Neural cell (in vitro differentiated cells): ENCODE data around the gene GPRC5A. TPM values are rescaled to one million over a fixed set of nuclear protein-coding genes. Genes with fewer than 3 reads are reported as not detected.

Experiments used
- H2AFZ ChIP-seq: fragments of 200-600, 300-800 bp; sonication (generic), shearing (Covaris generic); 2 replicates; pipeline ENCODE4 v1.6.0; 2014; ENCODE audit warnings: low read depth, mild to moderate bottlenecking, antibody characterized with exemption, low read length, moderate library complexity
- H3F3A ChIP-seq: fragments of 200-600 bp; shearing (Covaris generic); 2 replicates; pipeline ENCODE4 v1.6.1; 2016; ENCODE audit warnings: mild to moderate bottlenecking, moderate library complexity, mixed read lengths, antibody characterized with exemption, low read length; ENCODE audit not compliant: insufficient read depth, poor library complexity, severe bottlenecking
- H3K27ac ChIP-seq: fragments of 200-600, 300-800 bp; sonication (generic), shearing (Covaris generic); 2 replicates; pipeline ENCODE4 v1.5.1; 2014; ENCODE audit warnings: mild to moderate bottlenecking, low read length, moderate library complexity
- H3K27me3 ChIP-seq: fragments of 300-800, 200-600 bp; sonication (generic), shearing (Covaris generic); 2 replicates; pipeline ENCODE4 v1.6.0; 2014; ENCODE audit warnings: mild to moderate bottlenecking, low read depth, low read length, moderate library complexity; ENCODE audit not compliant: insufficient read depth
- H3K36me3 ChIP-seq: fragments of 300-800, 200-600 bp; sonication (generic), shearing (Covaris generic); 2 replicates; pipeline ENCODE4 v1.5.1; 2014; ENCODE audit warnings: mild to moderate bottlenecking, antibody characterized with exemption, low read length, moderate library complexity; ENCODE audit not compliant: insufficient read depth
- H3K4me2 ChIP-seq: fragments of 300-800, 200-600 bp; sonication (generic), shearing (Covaris generic); 2 replicates; pipeline ENCODE4 v1.6.0; 2014; ENCODE audit warnings: mild to moderate bottlenecking, low read length
- H3K4me3 ChIP-seq: fragments of 300-800, 200-600 bp; sonication (generic), shearing (Covaris generic); 2 replicates; pipeline ENCODE4 v1.5.1; 2014; ENCODE audit warnings: mild to moderate bottlenecking, low read length, moderate library complexity
- H3K79me2 ChIP-seq: fragments of 200-600 bp; shearing (Covaris generic); replicated peaks from 2 replicates; pipeline ENCODE4 v1.6.0; 2014; ENCODE audit warnings: mild to moderate bottlenecking, low read length, moderate library complexity; ENCODE audit not compliant: insufficient read depth
- H3K9ac ChIP-seq: fragments of 300-800, 200-600 bp; sonication (generic), shearing (Covaris generic); 2 replicates; pipeline ENCODE4 v1.6.1; 2016; ENCODE audit warnings: mild to moderate bottlenecking, low read length, mixed read lengths
- H3K9me2 ChIP-seq: fragments of 200-600 bp; shearing (Covaris generic); 2 replicates; pipeline ENCODE4 v1.6.1; 2016; ENCODE audit warnings: mild to moderate bottlenecking, low read length, mixed read lengths; ENCODE audit not compliant: insufficient read depth
- H3K9me3 ChIP-seq: fragments of 200-600, 300-800 bp; sonication (generic), shearing (Covaris generic); 2 replicates; pipeline ENCODE4 v1.6.1; 2016; ENCODE audit warnings: mild to moderate bottlenecking, mixed run types, low read length, moderate library complexity, mixed read lengths
- H4K20me1 ChIP-seq: fragments of 200-600 bp; shearing (Covaris generic); 2 replicates; pipeline ENCODE4 v1.6.1; 2016; ENCODE audit warnings: mild to moderate bottlenecking, mixed run types; ENCODE audit not compliant: insufficient read depth
- CTCF ChIP-seq: fragments of 450-650 bp; IDR thresholded peaks from 2 replicates; pipeline ENCODE4 v1.5.1; 2014; ENCODE audit warnings: antibody characterized with exemption, mild to moderate bottlenecking, moderate library complexity; ENCODE audit not compliant: poor library complexity, severe bottlenecking
- EP300 ChIP-seq: fragments of 450-650 bp; conservative IDR thresholded peaks from 2 replicates; pipeline ENCODE4 v1.6.1; 2014; ENCODE audit warnings: antibody characterized with exemption, mild to moderate bottlenecking, moderate library complexity; ENCODE audit not compliant: poor library complexity, severe bottlenecking
- EZH2 ChIP-seq: fragments of 200-600, 300-800 bp; shearing (Covaris generic), sonication (generic); IDR thresholded peaks from 2 replicates; pipeline ENCODE4 v1.6.1; 2014; ENCODE audit warnings: antibody characterized with exemption, low read length, borderline replicate concordance, mild to moderate bottlenecking; ENCODE audit not compliant: insufficient read depth, poor library complexity, severe bottlenecking
- MXI1 ChIP-seq: fragments of 450-650 bp; conservative IDR thresholded peaks from 2 replicates; pipeline ENCODE4 v1.6.1; 2014; ENCODE audit warnings: antibody characterized with exemption, mild to moderate bottlenecking; ENCODE audit not compliant: poor library complexity, severe bottlenecking
- POLR2AphosphoS5 ChIP-seq: IDR thresholded peaks from 2 replicates; pipeline ENCODE4 v1.6.1; 2012
- RAD21 ChIP-seq: fragments of 450-650 bp; conservative IDR thresholded peaks from 2 replicates; pipeline ENCODE4 v1.6.1; 2014; ENCODE audit warnings: antibody characterized with exemption, mild to moderate bottlenecking, moderate library complexity
- REST ChIP-seq: IDR thresholded peaks from 2 replicates; pipeline ENCODE4 v1.6.1; 2012; ENCODE audit warnings: borderline replicate concordance
- SMC3 ChIP-seq: fragments of 450-650 bp; conservative IDR thresholded peaks from 2 replicates; pipeline ENCODE4 v1.6.1; 2014; ENCODE audit warnings: antibody characterized with exemption, mild to moderate bottlenecking, moderate library complexity; ENCODE audit not compliant: poor library complexity
- TAF1 ChIP-seq: IDR thresholded peaks from 2 replicates; pipeline ENCODE4 v1.6.1; 2012; ENCODE audit warnings: low read depth
- polyA plus RNA-seq: library from polyadenylated mRNA; depleted of rRNA; stranded (reverse); fragments of >200 nt; gene quantifications from 2 replicates; pipeline ENCODE4 v1.2.3, GENCODE V29; 2014

Gene GPRC5A
- polyA plus RNA-seq, 1 donor from 2014 or later = 0.09 TPM

- H3K27me3 ChIP-seq = peaks cover 22% of the 10 kb centered on the region
- H3K36me3 ChIP-seq = no peaks in the 10 kb centered on the region
- H3K9ac ChIP-seq = no peak overlapping the region
- no peak overlapping the region for H3K4me2 ChIP-seq
- H2AFZ ChIP-seq = no peak overlapping the region
- no peaks in the 10 kb centered on the region for H4K20me1 ChIP-seq
- H3K79me2 ChIP-seq = no peaks in the 10 kb centered on the region
- no peaks in the 10 kb centered on the region for H3K9me2 ChIP-seq
- H3K27ac ChIP-seq = no peak overlapping the region
- H3F3A ChIP-seq = no peaks in the 10 kb centered on the region
- TF ChIP-seq CTCF (no peak), REST (no peak), EP300 (no peak), POLR2AphosphoS5 (no peak), RAD21 (no peak), TAF1 (no peak), SMC3 (no peak), EZH2 (no peak), MXI1 (no peak)
- H3K4me3 ChIP-seq = no peak overlapping the region
- no peaks in the 10 kb centered on the region for H3K9me3 ChIP-seq
Measured at GRCh38 chr12:12889701-12890100, 1.7 kb upstream of the GPRC5A start.

- Histone ChIP-seq H3K79me2 (no peaks in the 10 kb centered on the region), H3K27me3 (peaks cover 22% of the 10 kb centered on the region), H2AFZ (no peak overlapping the region), H3K9ac (no peak overlapping the region), H4K20me1 (no peaks in the 10 kb centered on the region), H3K9me2 (no peaks in the 10 kb centered on the region), H3K4me2 (no peak overlapping the region), H3K4me3 (peak overlapping the region; percentile 62), H3K9me3 (no peaks in the 10 kb centered on the region), H3F3A (no peaks in the 10 kb centered on the region), H3K36me3 (no peaks in the 10 kb centered on the region), H3K27ac (no peak overlapping the region)
- no peak for TF ChIP-seq CTCF
- no peak for TF ChIP-seq MXI1
- TF ChIP-seq TAF1 = no peak
- no peak for TF ChIP-seq EZH2
- TF ChIP-seq EP300 = no peak
- no peak for TF ChIP-seq RAD21
- no peak for TF ChIP-seq POLR2AphosphoS5
- TF ChIP-seq SMC3 = no peak
- no peak for TF ChIP-seq REST
Measured at GRCh38 chr12:12890543-12891079, 751 bp upstream of the GPRC5A start.
